GM18858 (cell line): Measurements from ENCODE around the gene NCKAP5.

Source experiments
- ATAC-seq: cut with Tn5 transposase; IDR thresholded peaks from one replicate; pipeline ENCODE4 v1.9.1; 2021; ENCODE audit not compliant: unreplicated experiment

NCKAP5 gene

DNA sequence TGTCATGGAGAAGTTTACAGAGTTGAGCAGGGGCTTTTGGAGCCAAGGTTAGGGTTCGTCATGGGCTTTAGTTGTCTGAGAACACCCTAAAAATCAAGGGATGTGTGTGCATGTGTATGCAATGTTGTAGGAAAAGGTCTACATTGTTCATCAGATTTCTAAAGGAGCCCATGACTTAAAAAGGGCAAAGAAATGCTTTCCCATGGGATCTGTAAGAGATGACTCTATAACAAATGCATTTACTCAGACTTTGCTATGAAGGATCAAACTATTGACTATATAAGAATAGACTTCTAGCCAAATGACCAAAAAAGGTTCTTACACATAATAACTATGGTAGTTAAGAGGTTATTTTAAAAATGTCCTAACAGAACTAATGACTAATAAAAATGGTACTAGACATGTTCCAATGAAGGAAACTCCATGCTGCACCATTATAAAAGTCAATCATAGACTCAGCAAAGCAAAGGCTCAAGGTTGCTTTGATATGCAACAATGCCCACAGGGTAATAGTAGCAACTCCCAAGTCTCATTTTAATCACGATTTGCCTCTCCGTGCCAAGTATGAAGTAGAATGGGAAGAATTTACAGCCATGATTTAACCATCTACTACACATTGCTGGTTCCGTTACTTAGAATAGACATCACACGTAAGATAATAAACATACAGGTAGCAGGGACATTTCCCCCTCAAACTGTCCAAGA lies 158.5 kb downstream of the NCKAP5 start:
- no peak for ATAC-seq

DNA sequence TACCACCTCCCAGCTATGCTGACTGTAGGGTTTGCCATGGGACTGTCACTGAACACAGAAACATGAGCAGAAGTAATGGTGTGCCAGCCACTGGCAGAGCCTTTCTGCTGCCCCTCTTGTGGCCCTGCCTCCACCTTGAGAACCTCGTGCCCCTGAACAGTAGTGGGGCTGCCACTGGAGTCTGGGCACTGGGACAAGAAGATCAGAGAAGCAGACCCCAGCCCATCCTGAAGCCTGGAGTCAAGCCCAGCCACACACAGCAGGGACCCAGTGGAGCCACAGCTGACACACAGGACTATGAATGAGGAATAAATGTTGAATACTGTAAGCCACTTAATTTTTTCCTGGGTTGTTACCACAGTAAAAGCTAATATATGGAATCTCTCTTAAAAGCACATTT lies 159.6 kb downstream of the NCKAP5 start:
- ATAC-seq: no peak

DNA sequence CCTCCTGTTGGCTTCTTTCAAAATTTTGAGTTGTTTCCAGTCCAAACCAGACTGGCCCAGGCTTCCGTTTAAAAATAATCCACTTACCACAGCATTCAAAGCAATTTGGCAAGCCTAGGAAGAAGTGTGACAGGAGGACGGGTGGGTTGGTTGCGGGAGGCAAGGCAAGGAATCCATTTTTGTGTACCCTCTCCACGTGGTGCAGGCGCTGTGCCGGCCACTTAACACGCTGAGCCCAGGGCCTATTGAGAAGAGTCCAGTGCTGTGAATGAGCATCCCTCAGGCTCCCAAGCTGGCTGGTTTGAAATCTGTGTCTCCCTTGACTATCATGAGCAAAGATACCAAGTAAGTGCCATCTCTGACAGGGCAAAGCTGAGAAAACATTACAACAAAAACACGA lies 160.9 kb downstream of the NCKAP5 start:
- no peak for ATAC-seq

DNA sequence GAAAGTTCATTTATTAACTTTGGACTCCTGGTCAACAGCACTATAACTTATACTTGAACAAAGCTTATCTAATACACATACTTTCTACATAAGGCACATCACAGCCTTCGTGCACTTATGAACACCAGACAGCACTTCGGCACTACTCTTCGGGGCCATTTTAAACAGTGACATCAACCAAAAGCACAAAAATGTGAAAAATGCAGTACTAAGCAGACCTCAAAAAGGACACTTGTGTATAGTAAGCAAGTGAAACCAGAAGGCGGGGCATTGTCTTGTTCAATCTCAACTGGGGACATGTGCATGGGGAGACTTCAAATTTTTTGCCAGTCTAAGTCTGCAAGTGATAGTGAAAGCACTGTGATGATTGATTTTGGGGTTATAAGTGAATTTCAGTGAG lies 163.0 kb downstream of the NCKAP5 start:
- no peak for ATAC-seq

DNA sequence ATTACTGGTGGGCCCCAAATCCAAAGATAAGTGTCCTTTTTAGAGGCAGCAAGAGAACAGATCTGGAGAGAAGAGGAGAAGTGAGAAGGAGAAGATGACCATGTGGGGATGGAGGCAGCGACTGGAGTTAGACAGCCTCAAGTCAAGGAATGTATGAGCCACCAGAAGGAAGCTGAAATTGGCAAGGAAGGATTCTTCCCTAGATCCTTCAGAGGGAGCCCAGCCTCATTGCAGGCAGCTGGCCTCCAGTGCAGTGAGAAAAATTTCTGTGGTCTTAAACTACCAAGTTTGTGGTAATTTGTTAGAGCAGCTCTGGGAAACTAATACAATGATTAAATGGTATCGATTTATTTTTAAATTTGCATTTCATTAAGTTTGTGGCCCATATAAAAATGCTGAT lies 167.9 kb downstream of the NCKAP5 start:
- no peak for ATAC-seq

DNA sequence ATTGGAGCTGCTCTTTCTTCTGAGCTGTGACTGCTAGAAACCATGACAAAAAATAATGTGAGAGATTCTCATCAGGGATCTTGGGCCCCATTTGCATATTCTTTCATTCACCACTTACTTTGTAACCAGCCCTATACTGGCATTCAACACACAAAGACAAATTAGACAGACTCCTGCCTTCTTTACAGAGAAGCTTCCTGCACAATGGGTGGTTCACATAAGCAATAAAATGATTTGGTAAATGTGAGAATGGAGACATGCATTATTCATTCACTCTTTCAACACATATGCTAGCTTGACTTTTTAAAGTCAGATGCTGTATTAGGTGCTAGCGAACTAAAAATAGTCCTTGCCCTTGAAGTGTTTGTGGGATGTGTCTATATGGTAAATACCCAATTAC lies 174.4 kb downstream of the NCKAP5 start:
- ATAC-seq: no peak

GRCh38 chr2:133390156-133390555 lies 178.1 kb downstream of the NCKAP5 start:
- no peak for ATAC-seq

- no peak for ATAC-seq
These were observed 178.7 kb downstream of the NCKAP5 start for GRCh38 chr2:133389569-133389968.

DNA sequence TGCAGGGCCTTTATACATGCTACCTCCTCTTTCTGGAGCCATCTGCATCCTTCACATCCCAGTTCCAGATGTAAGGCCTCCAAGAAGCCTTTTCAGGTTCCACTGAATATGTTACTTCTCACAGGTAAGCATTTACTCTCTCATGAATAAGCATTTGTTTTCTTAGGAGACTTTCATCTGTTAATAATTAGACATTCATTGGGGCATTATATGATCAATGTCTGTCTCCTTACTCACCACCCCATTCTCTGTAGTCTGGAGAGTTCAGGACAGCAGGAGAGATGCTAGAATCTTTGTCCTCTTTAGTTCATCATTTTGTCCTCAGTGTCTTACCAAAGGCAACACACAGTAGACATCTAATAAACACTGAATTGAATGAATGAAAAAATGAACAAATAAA lies 185.7 kb downstream of the NCKAP5 start:
- no peak for ATAC-seq

GRCh38 chr2:133380991-133381390 lies 187.3 kb downstream of the NCKAP5 start:
- ATAC-seq: no peak

- ATAC-seq: no peak
These were observed 189.2 kb downstream of the NCKAP5 start for GRCh38 chr2:133378928-133379549.

- ATAC-seq: no peak
These were observed 189.9 kb downstream of the NCKAP5 start for GRCh38 chr2:133378386-133378785.

GRCh38 chr2:133377599-133377998 lies 190.7 kb downstream of the NCKAP5 start:
- ATAC-seq: no peak

DNA sequence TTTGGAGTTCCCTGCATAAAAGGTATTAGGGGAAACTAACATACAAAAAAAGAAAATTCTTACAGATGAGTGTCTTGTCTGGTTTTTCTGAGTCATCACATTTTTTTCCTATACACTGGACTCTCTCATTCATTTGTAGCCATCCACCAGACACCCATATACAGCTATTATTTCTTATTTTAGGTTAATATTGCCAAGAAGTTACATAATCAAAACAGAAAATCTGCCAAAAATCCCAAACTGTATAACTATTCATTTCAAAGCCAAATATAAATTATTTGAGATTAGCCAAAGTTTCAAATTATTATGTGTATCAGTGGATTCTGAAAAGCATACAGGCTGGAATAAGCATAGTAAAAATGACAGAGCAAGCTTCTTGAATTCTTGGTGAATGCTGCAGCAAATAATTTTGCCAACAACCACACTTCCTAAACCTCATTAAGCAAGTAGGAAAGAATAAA lies 191.2 kb downstream of the NCKAP5 start:
- ATAC-seq: no peak

GRCh38 chr2:133374781-133375180 lies 193.5 kb downstream of the NCKAP5 start:
- no peak for ATAC-seq

- ATAC-seq: no peak
These were observed 197.0 kb downstream of the NCKAP5 start for GRCh38 chr2:133371286-133371685.

GRCh38 chr2:133369901-133370658 lies 198.2 kb downstream of the NCKAP5 start:
- no peak for ATAC-seq

DNA sequence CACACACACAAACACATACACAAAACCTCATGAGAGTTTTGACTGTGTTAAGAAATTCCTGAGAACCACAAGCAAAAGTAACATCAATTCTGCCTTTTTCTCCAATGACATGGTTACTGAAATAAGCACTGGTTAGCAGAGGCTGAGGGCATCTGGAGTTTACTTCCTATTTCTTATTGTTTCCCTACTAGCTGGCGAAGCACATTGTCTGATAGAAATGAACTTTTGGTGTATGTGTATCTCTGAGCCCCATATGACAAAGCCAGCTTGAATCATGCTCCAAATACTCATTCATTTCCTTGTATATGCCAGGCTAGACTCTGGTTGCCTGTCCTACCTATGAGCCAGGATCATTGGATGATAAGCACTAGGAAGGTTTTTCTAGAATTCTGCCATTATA lies 203.1 kb downstream of the NCKAP5 start:
- no peak for ATAC-seq

DNA sequence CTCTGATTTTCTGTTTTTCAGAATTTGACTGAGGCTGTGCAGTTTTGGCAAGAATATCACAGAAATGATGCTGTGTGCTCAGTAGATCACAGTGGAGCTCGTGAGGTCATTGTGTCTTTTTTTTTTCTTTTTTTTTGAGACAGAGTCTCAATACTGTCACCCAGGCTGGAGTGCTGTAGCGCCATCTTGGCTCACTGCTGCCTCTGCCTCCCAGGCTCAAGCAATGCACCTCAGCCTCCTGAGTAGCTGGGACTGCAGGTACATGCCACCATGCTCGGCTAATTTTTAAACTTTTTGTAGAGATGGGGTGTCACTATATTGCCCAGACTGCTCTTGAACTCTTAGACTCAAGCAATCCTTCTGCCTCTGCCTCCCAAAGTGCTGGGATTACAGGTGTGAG lies 203.6 kb downstream of the NCKAP5 start:
- no peak for ATAC-seq

DNA sequence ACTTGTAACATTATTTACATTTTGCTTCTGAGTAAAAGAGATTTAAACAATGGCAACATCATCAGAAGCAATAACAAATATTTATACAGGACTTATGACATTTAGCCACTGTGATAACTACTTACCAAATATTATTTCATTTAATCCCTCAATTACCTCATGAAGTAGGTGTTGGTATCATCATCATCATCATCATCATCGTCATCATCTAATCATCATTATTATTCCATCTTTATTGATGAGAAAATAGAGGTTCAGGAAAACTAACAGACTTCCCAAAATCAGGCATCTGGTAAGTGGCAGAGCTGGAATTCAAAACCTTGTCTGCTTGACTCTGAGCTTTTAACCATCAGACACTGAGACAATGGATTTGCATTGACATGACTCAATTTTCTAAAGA lies 204.4 kb downstream of the NCKAP5 start:
- no peak for ATAC-seq

DNA sequence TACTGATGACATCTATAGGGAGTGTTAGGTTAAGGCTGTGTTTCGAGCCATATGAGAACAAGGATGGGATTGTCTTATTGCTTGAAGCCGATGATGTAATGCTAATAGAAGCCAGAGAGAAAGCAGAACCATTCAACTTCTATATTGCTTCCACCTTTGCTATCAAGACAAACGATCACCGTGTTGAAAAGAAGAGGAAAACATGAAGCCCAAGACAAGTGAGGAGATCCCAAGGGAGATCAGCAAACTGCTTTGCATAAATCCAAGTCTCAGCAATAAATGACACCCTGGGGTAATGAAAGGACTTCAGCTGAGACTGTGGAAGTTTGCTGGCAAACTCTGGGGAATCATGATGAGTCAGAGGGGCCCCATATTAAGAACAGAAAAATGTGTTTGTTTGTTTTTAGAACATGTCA lies 206.2 kb downstream of the NCKAP5 start:
- no peak for ATAC-seq

GRCh38 chr2:133360882-133361281 lies 207.4 kb downstream of the NCKAP5 start:
- ATAC-seq: peak; percentile 49
